Stimulated activated CD8-positive, alpha-beta memory T cell treated with anti-CD3 and anti-CD28 coated beads, Interleukin-2, amount 100 ng/mL, for 48 hours (primary cell): ENCODE data around the gene KCNN3.
A peak's percentile ranks its signal among the peaks of the same experiment; 100 is the strongest.

Experiments
- DNase-seq, 2 donors: peaks; one replicate each; pipeline ENCODE4 v3.0.0-alpha.2; 2020; ENCODE audit warnings: low read depth in 2 of 2

KCNN3 gene

DNA sequence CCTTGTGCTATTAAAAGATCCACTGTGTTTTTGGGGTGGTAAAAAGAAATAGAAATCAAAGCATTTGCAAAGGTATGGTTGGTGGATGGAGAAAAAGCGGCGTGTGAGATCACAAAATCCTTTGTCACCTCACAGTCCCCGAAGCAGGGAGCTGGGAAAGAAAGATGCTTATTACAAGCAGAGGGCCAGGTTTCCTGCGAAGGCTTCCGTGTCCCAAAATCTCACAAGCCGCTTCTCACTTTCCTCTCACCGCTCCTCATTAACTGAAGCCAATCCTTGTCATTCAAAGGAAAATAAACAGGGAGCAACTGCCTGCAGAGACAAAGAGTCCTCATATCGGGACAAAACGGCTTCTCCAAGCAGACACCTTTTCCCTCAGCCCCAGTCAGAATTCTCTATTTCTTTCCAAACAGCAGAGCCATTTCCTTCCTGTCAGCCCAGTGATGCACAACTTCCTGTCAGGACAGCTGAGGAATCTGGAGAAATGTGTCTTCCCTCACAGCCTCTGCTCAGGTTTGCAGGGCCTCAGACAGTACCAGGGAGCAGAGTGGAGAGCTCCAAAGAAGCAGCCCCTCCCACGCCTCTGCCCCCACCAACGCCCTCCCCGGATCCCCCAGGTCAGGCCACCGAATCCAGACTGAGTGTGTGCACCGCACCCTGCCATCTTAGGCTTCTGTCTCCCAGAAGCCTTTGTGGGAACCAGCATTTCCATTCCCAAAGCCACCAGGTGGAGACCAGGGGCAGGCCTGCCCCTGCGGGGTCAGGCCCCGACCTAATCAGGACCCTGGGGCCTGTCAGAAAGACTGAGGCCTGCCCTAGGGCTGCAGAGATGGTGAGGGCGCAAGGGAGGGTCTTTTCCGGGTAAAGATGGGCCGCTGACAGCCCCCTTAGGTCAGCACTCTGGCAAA lies 29.6 kb downstream of the KCNN3 start:
- DNase-seq: no peak

DNA sequence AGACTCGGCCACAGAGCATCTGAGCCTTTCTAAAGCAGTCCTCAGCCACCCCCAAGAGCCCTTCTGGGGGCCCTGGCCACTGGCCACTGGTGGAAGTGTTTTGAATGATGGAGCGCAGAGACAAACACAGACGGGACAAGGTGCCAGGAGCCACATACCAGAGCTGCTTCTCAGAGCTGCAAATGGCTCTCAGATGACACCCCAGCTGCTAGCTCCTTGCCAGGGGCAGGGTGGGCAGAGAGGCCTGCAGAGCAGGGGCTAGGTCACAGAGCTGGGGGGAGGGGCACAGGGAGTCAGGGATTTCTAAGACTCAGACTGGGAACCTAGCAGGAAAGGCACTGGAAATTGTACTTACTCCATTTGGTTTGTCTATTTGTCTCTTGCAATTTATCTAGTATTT lies 30.4 kb downstream of the KCNN3 start:
- DNase-seq: no peak

DNA sequence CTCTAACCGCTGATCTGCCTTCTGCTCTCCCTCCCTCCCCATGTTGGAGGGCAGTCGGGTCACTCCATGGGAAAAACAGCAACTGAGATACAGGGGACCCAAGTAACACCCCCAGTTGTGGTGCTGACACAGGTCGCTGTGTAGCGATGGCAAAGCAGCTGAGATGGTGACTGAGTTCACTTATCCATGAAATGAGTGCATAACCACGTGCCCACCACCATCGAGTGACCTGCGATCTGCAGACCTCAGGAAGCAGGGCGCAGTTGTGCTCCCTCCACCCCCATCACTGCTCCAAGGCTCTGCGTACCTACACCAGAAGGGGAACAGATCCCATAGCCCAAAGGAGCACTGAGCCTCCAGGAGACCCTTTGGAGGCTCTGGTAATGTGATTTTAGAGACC lies 31.1 kb downstream of the KCNN3 start:
- DNase-seq: no peak

DNA sequence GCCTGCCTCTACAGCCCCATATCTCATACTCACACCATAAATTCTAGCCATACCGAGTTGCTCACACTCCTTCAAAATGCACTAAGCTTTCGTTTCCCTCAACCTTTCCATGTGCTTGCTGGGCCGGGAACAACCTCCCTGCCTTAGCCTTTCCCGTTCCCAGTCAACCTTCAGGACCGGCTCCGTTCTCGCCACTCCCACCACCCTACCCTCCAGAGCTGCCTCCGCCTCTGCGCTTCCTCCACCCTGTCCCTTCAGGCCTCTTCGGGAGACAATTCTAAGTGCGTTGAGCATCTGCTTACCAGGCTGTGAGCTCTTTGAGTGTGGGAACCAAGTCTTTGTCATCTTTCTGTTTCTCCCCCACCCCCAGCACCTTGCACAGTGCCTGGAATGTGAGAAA lies 31.6 kb downstream of the KCNN3 start:
- no peak for DNase-seq

DNA sequence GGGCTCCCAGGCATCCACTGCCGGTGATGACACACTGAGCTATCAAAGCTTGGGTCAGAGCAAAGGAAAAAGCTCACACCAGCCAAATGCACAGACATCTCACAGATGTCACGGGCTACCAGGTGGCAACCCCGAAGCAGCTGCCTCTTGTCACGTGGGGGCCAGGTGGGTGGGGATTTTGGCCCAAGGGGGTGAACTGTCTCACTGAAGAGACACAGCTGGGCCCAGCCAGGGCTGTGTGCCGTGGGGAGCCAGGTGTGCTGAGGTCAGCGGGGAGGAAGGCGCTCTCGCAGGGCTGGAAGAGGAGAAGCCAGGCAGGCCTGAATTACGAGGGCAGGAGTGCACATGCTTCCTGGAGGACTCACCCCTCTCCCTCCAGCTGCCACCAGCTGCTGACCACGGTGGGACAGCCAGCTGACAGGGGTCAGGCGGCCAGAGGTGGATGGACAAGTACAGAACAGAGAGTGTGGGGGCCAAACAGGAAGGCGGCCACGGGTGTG lies 32.4 kb downstream of the KCNN3 start:
- DNase-seq: no peak

DNA sequence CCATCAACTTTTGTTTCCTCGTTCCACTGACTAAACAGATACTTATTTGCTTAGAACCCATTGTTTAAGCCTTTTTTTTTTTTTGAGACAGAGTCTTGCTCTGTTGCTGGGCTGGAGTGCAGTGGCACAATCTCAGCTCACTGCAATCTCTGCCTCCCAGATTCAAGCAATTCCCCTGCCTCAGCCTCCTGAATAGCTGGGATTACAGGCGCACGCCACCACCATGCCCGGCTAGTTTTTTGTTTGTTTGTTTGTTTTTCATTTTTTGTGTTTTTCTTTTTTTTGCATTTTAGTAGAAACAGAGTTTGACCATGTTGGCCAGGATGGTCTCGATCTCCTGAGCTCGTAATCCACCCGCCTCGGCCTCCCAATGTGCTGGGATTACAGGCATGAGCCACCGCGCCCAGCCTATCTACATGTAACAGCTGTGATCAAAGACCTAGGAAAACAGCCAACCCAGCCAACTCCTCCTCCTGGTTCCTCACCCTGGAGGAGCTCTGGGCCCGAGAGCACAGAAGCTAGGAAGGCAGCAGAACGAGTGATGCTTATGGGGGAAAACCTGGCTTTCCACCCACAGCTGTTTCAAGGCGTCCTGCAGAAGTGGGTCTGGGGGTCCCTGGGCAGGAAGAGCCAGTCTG lies 32.9 kb downstream of the KCNN3 start:
- DNase-seq: no peak

DNA sequence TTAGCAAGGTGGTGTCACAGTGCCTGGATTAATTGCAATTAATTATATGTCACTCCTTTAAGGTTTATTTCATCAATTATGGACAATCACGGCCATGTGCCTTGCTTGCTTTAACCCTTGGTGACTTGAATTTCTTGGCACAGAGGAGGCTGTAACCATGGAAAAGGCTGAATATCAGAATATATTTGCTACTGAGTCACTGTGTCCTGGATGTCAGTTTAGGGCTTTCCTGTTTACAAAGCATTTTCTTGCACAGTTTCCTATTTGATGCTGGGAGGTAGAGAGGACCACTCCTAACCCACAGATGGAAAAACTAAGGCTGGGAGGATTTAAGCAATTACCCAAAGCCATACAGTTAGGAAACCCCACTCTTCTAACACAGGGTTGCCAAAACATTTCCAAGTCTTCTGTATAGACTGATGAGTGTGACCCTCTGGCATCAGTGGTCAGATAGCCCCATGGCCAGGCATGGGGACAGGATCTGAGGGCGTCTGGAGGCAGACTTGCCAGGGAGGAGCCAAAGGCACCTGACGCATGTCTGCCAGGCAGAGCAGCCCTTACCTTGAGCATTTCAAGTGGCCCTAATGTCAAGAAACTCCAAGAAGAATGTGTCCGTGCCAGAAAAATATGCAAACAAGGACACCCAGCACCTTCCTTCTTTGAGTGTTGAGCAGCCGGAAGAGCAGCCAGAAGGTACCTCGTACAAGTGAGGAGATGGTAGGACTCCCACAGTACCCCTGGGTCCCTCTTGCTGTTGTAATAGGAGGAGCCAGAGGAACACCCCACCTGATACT lies 34.4 kb downstream of the KCNN3 start:
- DNase-seq: no peak

DNA sequence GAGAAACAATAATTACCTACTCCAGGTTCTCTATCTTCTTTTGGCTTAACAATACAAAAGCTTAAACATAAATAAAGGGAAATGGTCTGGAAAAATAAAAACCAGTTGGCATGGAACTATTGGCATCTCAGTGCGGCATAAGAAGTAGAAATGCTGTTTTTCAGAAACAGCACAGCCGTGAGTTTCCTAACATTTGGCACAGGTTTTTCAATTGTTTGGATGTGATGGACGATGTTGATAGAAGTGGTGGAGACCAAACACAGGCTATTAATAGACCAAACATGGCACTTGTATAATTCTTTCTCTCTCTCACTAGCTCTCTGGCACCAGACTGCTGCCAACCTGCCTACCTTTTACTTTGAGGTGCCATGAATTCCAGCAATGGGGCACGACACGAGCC lies 36.2 kb downstream of the KCNN3 start:
- no peak for DNase-seq

DNA sequence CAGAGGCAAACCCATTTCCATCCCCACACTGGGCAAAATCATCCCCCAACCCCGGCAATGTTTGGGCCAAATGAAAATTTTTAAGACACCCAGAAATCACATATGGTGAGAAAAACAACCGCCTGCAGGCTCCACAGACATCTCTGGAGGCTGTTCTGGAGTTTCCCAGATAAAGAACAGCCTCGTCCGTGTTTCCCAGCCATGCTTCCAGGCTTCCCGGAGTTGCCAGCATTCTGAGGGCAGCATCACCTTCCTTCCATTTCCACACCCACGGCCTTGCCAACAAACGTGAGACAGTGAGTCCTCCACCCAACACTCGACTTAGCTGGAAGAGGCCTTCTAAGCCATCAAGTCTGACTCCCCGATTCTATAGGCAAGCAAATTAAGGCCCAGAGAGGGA lies 36.9 kb downstream of the KCNN3 start:
- no peak for DNase-seq

DNA sequence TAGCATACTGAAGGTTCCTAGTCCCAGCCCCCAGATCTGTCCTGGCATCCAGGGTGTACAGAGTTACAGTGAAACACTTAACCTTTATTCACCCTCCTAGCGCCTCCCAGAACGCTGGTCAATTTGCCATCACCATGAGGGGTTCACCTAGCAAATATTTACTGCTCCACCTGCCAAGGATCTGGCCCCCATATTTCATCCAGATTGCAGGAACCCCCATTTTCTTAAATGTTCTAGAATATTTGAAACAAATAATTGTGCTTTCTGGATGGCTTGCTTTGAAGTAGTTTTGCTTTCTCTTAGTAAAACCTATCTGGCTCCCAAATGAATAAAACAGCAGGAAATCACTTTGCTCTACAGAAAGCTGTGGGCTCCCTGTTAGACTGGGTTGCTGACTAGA lies 37.7 kb downstream of the KCNN3 start:
- DNase-seq: no peak

DNA sequence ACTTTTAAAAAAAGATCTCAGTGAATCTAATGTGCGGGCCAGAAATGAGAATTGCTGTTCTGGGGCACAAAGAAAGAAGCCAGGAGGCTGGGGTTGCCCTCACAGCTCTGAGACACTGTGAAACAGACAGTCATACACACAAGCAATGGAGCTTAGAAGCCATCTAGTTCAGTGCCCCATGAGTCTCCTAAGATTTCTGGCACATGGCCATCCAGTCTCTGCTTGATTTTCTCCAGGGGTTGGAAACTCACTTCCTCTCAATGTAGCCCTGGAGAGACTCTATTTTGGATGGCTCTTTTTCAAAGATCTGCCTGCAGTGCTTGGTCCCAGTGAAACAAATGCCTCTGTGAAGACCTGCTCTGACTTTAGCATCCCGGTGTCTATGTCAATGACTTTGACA lies 38.6 kb downstream of the KCNN3 start:
- no peak for DNase-seq

DNA sequence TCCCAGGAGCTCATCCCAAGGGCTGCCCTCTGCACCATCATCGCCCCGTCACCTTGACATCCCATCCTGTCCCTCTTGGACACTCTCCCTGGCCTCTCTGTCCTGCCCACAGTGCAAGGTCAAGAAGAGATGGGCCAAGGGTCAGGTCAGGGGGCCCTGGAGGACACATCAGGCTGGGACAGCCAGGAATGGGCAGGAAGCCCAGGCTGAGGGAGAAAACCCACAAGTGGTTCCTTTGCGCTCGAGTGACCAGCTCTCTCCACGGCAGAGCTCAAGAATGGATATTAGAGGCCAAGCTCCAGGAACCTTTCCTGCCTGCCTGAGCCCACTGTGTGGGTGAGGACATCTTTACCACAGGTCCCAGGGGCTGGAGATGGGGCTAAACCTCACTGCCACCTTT lies 41.0 kb downstream of the KCNN3 start:
- no peak for DNase-seq

DNA sequence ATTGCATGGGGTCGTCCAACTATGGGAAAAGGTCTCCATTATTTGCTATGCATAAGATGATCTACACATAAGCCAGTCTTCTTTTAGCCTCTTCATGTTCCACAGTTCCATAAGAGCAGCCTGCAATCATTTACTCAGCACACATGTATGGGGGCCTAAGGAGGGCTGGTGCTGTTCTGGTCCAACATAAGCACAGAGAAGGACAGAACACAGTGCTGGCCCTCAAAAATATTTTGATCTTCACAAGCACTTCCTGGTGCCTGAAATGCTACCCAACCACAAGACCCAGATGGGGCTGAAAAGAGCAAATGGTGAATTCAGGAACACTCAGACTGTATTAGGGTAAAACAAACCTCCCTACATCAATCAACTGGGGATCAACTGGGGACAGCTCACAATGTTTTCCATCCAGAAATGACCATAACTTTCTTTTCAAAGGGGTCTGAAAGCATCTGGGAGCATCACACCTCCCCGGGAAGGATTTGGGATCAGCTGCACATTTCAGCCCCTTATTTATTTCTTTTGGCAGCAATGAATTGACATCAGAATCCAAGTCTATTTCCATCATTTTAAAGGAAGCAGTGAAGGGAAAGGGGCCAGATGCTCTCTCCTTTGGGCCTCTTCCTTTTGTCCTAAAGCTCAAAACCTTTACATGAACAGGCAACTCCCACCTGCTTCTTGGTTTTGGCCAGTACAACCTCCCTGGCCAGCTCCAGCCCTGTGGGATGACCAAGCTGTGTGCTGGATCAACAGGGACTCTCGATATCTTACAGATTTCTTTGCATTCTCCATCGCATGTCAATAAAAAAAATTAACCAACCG lies 45.7 kb downstream of the KCNN3 start:
- DNase-seq: no peak

DNA sequence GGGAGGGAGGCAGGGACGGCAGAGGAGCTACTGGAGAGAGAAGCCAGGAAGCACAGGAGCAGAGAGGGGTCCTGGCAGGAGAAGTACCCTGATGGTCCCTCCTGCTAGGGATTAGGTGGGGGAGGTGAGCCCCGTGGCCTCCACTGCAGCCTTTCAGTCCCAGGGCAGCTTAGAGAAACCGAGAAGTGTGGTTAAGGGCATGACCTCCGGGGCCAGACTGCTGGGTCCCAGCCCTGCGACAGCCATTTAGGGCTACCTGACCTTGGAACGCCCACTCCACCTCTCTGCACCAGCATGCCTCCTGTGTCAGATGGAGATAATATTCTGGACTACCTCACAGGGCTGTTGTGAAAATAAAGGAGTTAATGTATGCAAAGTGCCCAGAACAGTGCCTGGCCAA lies 47.4 kb downstream of the KCNN3 start:
- DNase-seq: no peak

DNA sequence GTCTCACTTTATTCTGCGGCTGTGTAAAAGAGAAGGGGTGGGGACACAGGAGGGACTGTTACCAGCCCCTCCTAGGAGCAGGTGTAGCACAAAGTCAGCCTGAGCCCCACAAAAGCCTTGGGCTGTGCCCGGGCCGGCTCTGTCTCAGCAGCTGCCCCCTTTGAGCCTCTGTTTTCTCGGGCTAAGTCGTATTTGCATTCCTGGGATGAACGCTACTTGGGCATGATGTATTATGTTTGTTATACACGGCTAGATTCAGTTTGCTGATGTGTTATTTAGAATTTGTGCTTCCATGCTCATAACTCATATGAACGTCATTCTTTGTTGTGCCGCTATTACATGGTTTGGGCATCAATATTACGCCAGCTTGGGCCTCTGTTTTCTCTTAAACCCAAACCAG lies 47.8 kb downstream of the KCNN3 start:
- no peak for DNase-seq

DNA sequence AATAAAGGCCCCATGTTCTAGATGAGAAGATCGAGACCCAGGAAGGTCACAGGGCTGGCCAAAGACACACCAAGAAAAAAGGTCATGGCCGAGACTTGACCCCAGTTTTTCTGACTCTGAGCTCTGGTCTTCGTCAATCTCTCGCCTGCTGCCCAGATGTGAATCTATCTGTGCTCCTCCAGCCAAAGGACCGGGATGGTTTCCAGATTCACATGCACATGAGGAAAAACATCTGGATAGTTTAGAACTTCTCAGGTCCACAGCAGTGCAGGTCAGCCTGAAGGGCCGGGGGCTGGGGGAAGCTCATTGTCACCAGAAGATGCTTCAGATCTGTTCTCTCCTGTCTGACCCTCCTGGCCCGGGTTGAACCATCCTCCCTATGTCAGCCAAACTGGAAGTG lies 49.0 kb downstream of the KCNN3 start:
- DNase-seq: no peak

DNA sequence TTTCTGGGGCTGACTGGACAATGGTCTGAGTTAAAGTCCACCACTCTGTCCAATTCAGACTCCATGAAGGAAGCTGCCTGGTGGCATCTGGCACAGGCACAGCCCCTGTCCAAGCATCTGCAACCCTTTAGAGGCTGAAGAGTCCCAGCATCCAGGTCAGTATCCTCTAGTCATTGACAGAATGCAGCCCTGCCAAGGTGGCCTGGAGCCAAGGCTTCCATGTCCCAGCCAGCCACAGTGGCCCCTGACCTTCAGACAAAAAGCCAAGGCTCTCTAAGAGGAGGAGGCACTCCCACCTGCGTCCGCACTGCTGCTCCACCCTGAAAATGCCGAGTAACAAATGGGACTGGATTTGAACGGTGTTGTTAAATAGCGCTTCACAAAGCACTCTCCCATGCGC lies 49.4 kb downstream of the KCNN3 start:
- no peak for DNase-seq

DNA sequence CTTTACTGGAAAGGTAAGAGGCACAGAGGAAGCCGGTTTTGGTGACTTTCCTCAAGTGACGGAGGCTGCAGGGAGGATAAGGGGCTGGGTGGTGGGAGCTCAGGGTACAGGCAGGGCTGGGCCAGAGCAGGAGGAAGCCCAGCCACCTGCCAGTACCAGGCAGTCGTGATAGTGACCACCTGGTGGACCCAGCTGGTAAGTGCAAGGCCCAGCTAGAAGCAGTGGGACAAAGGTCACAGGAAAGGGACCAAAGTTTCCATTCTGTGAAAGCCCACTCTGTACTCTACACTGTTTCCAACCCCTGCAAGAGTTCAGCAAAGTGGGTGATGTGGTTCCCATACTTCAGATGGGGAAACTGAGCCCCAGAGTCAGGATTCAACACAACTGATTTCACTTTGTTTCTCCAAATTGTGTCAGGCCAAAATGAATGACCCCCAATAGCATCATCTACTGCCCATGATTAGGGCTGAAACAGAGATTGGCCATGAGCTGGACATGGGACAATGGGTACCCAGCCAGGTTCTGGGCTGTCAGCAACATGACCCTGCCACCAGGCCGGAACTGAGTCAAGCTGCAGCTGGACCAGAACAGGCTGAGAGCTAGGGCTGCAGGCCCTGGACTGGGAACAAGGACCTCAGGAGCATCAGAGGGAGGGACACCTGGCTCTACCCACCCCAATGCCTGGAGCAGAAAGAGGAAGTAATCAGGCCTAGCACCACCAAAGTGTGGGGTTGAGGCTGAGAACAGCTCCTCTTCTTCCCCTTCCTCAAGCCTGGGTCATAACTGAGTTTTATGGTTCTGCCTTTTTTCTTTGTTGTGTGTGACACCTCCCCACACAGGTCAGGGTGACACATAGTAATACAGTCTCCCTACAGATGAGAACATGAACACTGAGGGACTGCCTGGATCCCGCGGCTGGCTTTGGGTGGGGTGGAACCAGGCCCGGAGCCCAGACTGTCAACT lies 50.2 kb downstream of the KCNN3 start:
- peak in 1 of 2 donors; percentile 6 for DNase-seq

DNA sequence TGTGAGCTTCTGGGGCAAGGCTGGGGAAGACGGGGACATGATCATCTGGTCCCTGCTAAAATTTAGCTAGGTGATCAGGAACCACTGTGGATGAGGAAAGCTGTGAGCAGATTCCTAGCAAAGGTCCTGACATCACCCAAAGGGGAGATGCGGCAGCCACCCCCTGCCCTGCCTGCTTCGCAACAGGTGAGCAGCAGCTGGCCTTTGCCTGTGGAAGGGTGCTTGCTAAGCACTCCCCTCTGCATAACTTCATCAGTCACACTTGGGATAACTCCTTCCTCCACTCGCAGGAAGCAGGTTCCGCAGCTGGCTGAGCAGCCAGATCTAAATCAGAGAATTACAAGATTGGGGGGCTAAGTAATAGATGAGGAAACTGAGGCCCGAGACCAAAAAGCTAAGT lies 51.2 kb downstream of the KCNN3 start:
- no peak for DNase-seq

DNA sequence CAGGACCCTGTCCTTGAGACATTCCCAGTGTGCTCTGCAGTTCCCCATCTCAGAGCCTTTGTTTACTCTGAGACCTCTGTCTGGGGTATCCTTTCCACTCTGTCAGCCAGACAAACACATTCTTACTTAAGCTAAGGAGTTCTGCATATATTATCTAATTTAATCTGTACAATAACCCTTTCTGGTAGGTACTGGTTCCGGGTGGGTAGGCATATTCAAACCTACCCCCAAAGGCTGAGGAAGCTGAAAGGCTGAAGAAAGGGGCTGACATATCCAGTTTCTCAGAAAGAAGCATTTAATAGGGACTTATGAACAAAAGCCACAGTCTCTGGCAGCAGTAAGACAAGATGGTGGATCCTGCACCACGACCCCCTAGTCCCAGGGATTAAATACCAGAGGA lies 53.1 kb downstream of the KCNN3 start:
- no peak for DNase-seq
